Transverse colon (tissue), 4 donors: Measurements from ENCODE around the gene TESK2. TPM values are rescaled to one million over a fixed set of nuclear protein-coding genes. Genes with fewer than 3 reads are reported as not detected.

Experiments
- DNase-seq: peaks from one replicate; pipeline ENCODE4 v3.0.0-alpha.2; 2019
- H3K27ac ChIP-seq, 4 donors: fragments of 200-600 bp; sonication (generic); 2 replicates each; pipeline ENCODE4 v1.5.1; 2016 to 2018; ENCODE audit warnings: inconsistent platforms in 4 of 4
- H3K27me3 ChIP-seq: fragments of 200-600 bp; sonication (generic); 2 replicates; pipeline ENCODE4 v1.5.1; 2017; ENCODE audit warnings: inconsistent platforms
- H3K36me3 ChIP-seq, 4 donors: fragments of 200-600 bp; sonication (generic); 2 replicates each; pipeline ENCODE4 v1.5.1; 2017 to 2019; ENCODE audit warnings: inconsistent platforms in 4 of 4
- H3K4me1 ChIP-seq, 4 donors: fragments of 200-600 bp; sonication (generic); 2 replicates each; pipeline ENCODE4 v1.5.1; 2017 to 2020; ENCODE audit warnings: inconsistent platforms in 4 of 4
- H3K4me3 ChIP-seq, 4 donors: fragments of 200-600 bp; sonication (generic); 1 replicate in 1 of 4; 2 replicates in 3 of 4; pipeline versions ENCODE4 v1.5.1 to v1.6.1; 2017 to 2019; ENCODE audit warnings: inconsistent platforms in 4 of 4
- H3K9me3 ChIP-seq, 2 donors: fragments of 200-600 bp; sonication (generic); 2 replicates each; pipeline ENCODE4 v1.5.1; 2017 to 2019; ENCODE audit warnings: inconsistent platforms in 2 of 2
- CTCF ChIP-seq, 5 experiments: fragments of 200-600 bp in 3 of 5; fragments of 450-650 bp in 2 of 5; sonication (generic) in 3 of 5; IDR thresholded peaks; 1 replicate in 2 of 5; 2 replicates in 3 of 5; pipeline ENCODE4 v1.5.1; 2016 to 2017; ENCODE audit warnings: antibody characterized with exemption in 5 of 5, inconsistent platforms in 3 of 5, mild to moderate bottlenecking in 2 of 5, moderate library complexity in 1 of 5
- EP300 ChIP-seq: sonication (generic); formaldehyde crosslinking; IDR thresholded peaks from one replicate; pipeline ENCODE4 v1.6.1; 2017; ENCODE audit warnings: antibody characterized with exemption, low read depth
- POLR2A ChIP-seq: fragments of 450-650 bp; IDR thresholded peaks from one replicate; pipeline ENCODE4 v1.6.1; 2016; ENCODE audit warnings: antibody characterized with exemption, mild to moderate bottlenecking, moderate library complexity
- POLR2AphosphoS5 ChIP-seq, 3 donors: sonication (generic); formaldehyde crosslinking; IDR thresholded peaks; one replicate each; pipeline ENCODE4 v1.6.1; 2016; ENCODE audit warnings: antibody characterized with exemption in 3 of 3
- WGBS, 2 donors: methylation state at CpG; one replicate each; pipeline ENCODE4 v1.1.5; 2018; ENCODE audit warnings: low coverage in 1 of 2; 5-methylcytosine and 5-hydroxymethylcytosine counted together
- in situ Hi-C, 4 donors: fragments of 200-750 bp; cut with MboI; loops; one replicate each; pipeline versions ENCODE4 v1.15.0 to v1.15.1; 2017; ENCODE audit warnings: low sequenced_read_pairs in 3 of 4, low pct_ligation_motif_present in 1 of 4, low pct_unique_long_range_greater_than_20kb in 1 of 4
- intact Hi-C: fragments of 100-400 bp; cut with DNase I; formaldehyde crosslinking; loops from one replicate; pipeline ENCODE4 v1.15.1; 2023; ENCODE audit warnings: low total_unique reads
- total RNA-seq, 4 donors: library from RNA; depleted of rRNA; stranded (reverse); fragments of >200 nt; gene quantifications; one replicate each; pipeline ENCODE4 v1.1.0, GENCODE V29; 2016

TESK2 gene
- total RNA-seq, 4 donors from 2014 or later = 5.2 to 32.2 (median 14.5) TPM

DNA sequence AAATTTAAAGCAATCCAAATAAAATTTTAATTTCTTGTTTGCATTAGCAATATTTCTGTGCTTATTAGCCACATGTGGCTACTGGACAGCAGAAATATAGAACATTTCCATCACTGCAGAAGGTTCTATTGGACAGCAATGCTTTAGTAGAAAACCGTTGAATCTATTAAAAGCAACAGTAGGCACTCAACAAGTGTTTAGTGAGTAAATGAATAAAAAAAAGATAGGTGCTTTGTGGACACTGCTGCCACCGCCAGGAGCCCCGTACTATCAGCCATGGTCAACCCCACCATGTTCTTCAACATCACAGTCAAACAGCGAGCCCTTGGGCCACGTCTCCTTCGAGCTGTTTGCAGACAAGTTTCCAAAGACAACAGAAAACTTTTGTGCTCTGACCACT is 76.2 kb downstream of the TESK2 start:
- WGBS, 2 donors = 76 to 100% methylated on average over 1 to 6 of the region's 6 CpGs

GRCh38 chr1:45412899-45413298 is 78.1 kb downstream of the TESK2 start:
- H3K9me3 ChIP-seq = no peaks in the 10 kb centered on the region
- no peak for DNase-seq
- in situ Hi-C loops = no loop called here
- no peak overlapping the region for H3K27ac ChIP-seq
- H3K36me3 ChIP-seq = no peaks in the 10 kb centered on the region
- H3K4me1 ChIP-seq = peaks cover 0 to 1% (median 0%) of the 10 kb centered on the region in 4 donors
- TF ChIP-seq CTCF (IDR thresholded peaks at IDR 0.05) (no peak), POLR2A (no peak), POLR2AphosphoS5 (IDR thresholded peaks at IDR 0.05) (no peak), EP300 (no peak)
- H3K27me3 ChIP-seq = no peaks in the 10 kb centered on the region
- 74 to 100% methylated on average over 2 of the region's 2 CpGs for WGBS, 2 donors
- no peak overlapping the region for H3K4me3 ChIP-seq
- intact Hi-C loops = no loop called here

More for the DNA sequence above, 76.2 kb downstream of the TESK2 start:
- Histone ChIP-seq H3K4me1 (no peaks in the 10 kb centered on the region), H3K27ac (no peak overlapping the region), H3K27me3 (no peaks in the 10 kb centered on the region), H3K36me3 (no peaks in the 10 kb centered on the region), H3K4me3 (no peak overlapping the region), H3K9me3 (no peaks in the 10 kb centered on the region)
- intact Hi-C loops (no loop called here), in situ Hi-C loops (no loop called here)
- no peak for DNase-seq
- TF ChIP-seq POLR2AphosphoS5 (IDR thresholded peaks at IDR 0.05) (no peak), CTCF (IDR thresholded peaks at IDR 0.05) (no peak), EP300 (no peak), POLR2A (no peak)

- 67% methylated on average over 3 of the region's 3 CpGs; no CpG with 5 or more reads in 1 of the 2 donors for WGBS, 2 donors
- DNase-seq = no peak
- TF ChIP-seq EP300 = no peak
- TF ChIP-seq POLR2A = no peak
- TF ChIP-seq POLR2AphosphoS5 (IDR thresholded peaks at IDR 0.05) = no peak
- no peak for TF ChIP-seq CTCF (IDR thresholded peaks at IDR 0.05)
- intact Hi-C loops (no loop called here), in situ Hi-C loops (no loop called here)
- no peaks in the 10 kb centered on the region for H3K36me3 ChIP-seq
- H3K27ac ChIP-seq = no peak overlapping the region
- no peaks in the 10 kb centered on the region for H3K27me3 ChIP-seq
- no peaks in the 10 kb centered on the region for H3K9me3 ChIP-seq
- H3K4me1 ChIP-seq = peaks cover 0 to 3% (median 0%) of the 10 kb centered on the region in 4 donors
- no peak overlapping the region for H3K4me3 ChIP-seq
These were observed 79.5 kb downstream of the TESK2 start for GRCh38 chr1:45411510-45411899.

DNA sequence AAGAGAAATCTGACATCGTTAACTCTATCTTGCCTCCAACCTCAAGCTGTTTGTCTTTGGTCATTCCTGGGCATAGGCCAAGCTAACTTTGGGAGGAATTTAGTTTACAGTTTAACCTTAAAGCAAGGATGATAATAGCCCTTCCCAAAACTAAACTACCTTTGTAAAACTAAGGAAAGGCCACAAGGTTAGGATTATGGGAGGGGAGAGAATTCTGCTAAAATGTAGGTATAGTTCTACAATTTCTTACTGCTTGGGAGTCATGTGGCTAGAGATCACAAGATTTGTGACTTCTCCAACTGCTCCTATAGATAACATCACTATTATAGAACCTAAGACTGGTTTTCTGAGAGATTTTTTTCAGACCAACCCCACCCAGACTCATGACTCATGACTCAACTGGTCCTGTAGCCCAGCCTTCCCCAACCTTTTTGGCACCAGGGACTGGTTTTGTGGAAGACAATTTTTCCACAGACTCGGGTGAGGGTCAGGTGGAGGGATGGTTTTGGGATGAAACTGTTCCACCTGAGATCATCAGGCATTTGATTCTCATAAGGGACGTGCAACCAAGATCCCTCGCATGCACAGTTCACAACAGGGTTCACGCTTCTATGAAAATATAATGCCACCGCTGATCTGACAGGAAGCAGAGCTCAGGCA is 80.0 kb downstream of the TESK2 start:
- in situ Hi-C loops (no loop called here), intact Hi-C loops (no loop called here)
- Histone ChIP-seq H3K27me3 (no peaks in the 10 kb centered on the region), H3K4me3 (no peak overlapping the region), H3K36me3 (no peaks in the 10 kb centered on the region), H3K27ac (no peak overlapping the region), H3K4me1 (peaks cover 0 to 3% (median 0%) of the 10 kb centered on the region in 4 donors), H3K9me3 (no peaks in the 10 kb centered on the region)
- no peak for DNase-seq
- no peak for TF ChIP-seq POLR2AphosphoS5 (IDR thresholded peaks at IDR 0.05)
- no peak for TF ChIP-seq POLR2A
- TF ChIP-seq CTCF (IDR thresholded peaks at IDR 0.05) = no peak
- TF ChIP-seq EP300 = no peak
- WGBS, 2 donors = 84 to 87% methylated on average over 3 to 6 of the region's 6 CpGs
